H1 (cell line): ENCODE data around the gene TRMT13. TPM values are rescaled to one million over a fixed set of nuclear protein-coding genes. Genes with fewer than 3 reads are reported as not detected.

Experiments used
- BCL11A ChIP-seq, 2 experiments: IDR thresholded peaks; one replicate each; pipeline ENCODE4 v1.6.1; 2011; ENCODE audit warnings: low read depth in 2 of 2, low read length in 2 of 2, mild to moderate bottlenecking in 2 of 2
- BRCA1 ChIP-seq: IDR thresholded peaks from 2 replicates; pipeline ENCODE4 v1.6.1; 2012; ENCODE audit warnings: low read depth, low read length, improper control_type of control experiment
- EZH2 ChIP-seq: fragments of 200-600 bp; sonication (generic); IDR thresholded peaks from 2 replicates; pipeline ENCODE4 v1.7.1; 2012; ENCODE audit warnings: low read depth, mild to moderate bottlenecking, moderate library complexity, low read length, inconsistent platforms; ENCODE audit not compliant: severe bottlenecking
- FOSL1 ChIP-seq: IDR thresholded peaks from 2 replicates; pipeline ENCODE4 v1.6.1; 2011; ENCODE audit warnings: mild to moderate bottlenecking, low read depth, low read length, moderate library complexity; ENCODE audit not compliant: insufficient read depth
- SAP30 ChIP-seq: fragments of 300-600 bp; sonication (generic); IDR thresholded peaks from 2 replicates; pipeline ENCODE4 v1.7.1; 2012; ENCODE audit warnings: low read length, moderate library complexity, mild to moderate bottlenecking, inconsistent platforms; ENCODE audit not compliant: insufficient read depth, insufficient replicate concordance
- SIN3A ChIP-seq, 2 experiments: IDR thresholded peaks in 1 of 2; conservative IDR thresholded peaks in 1 of 2; 2 replicates each; pipeline ENCODE4 v1.6.1; 2011 to 2012; ENCODE audit warnings: low read length in 2 of 2, improper control_type of control experiment in 1 of 2, low read depth in 1 of 2, mild to moderate bottlenecking in 1 of 2
- SP1 ChIP-seq: IDR thresholded peaks from 2 replicates; pipeline ENCODE4 v1.6.1; 2011; ENCODE audit warnings: low read depth, low read length
- polyA plus RNA-seq, 7 experiments: library from polyadenylated mRNA; depleted of rRNA in 3 of 7; stranded (reverse) in 5 of 7; unstranded in 2 of 7; fragments of >200 nt in 5 of 7; fragments of 200-250 nt in 2 of 7; gene quantifications; 1 replicate in 5 of 7; 2 replicates in 1 of 7; 4 replicates in 1 of 7; pipeline versions ENCODE4 v1.2.1 to v1.2.3, GENCODE V29; 2011 to 2013; ENCODE audit warnings: missing spikeins in 2 of 7, mixed read lengths in 2 of 7
- total RNA-seq: library from RNA; stranded (reverse); fragmentation: NEBNext Ultra II Directional; extraction: Animal tissue kit (Norgen Biotek cat#: 25700); gene quantifications from 2 replicates; pipeline ENCODE4 v1.2.1, GENCODE V29; 2021

TRMT13 gene
- total and polyA plus RNA-seq, 2 of the 8 experiments (the other 6 are each of a cell fraction or from before 2014, with no cell fraction given): 3.6 to 14.8 TPM

- TF ChIP-seq SIN3A (conservative IDR thresholded peaks at IDR 0.05 in 1 of 2, IDR thresholded peaks at IDR 0.05 in 1 of 2; ENCODE audit: low read depth in 1 of 2, low read length in 2 of 2): no peak
- no peak for TF ChIP-seq EZH2
- no peak for TF ChIP-seq BCL11A (IDR thresholded peaks at IDR 0.05; ENCODE audit: low read depth in 2 of 2, low read length in 2 of 2)
- no peak for TF ChIP-seq FOSL1
- no peak for TF ChIP-seq SAP30
- TF ChIP-seq BRCA1: no peak
- TF ChIP-seq SP1: no peak
Observed at GRCh38 chr1:100127226-100127625, 5.7 kb upstream of the TRMT13 start (continued).
